Measurements from ENCODE around the gene PTPRT.

DNA sequence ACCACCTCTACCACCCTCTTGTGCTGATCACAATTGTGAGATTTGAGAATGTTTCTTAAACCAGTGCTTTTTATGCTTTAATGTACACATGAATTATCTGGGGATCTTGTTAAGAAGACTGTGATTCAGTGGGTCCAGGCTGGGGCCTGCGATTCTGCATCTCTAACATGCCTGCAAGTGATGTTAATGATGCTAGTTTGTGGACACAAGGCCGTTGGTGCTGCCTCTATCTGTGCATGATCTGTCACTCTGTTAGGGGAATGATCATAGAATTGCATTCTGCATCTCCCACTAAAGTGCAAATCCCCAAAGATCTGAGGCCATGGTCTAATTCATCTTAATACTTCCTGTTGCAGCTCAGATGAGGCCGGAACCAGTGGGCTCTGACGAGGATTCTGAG is 746.5 kb downstream of the PTPRT start:
- no peak for TF ChIP-seq ZNF341 (tag by site-specific recombination; IDR thresholded peaks at IDR 0.05; ENCODE audit: low read depth)
- TF ChIP-seq, protein P1, sequence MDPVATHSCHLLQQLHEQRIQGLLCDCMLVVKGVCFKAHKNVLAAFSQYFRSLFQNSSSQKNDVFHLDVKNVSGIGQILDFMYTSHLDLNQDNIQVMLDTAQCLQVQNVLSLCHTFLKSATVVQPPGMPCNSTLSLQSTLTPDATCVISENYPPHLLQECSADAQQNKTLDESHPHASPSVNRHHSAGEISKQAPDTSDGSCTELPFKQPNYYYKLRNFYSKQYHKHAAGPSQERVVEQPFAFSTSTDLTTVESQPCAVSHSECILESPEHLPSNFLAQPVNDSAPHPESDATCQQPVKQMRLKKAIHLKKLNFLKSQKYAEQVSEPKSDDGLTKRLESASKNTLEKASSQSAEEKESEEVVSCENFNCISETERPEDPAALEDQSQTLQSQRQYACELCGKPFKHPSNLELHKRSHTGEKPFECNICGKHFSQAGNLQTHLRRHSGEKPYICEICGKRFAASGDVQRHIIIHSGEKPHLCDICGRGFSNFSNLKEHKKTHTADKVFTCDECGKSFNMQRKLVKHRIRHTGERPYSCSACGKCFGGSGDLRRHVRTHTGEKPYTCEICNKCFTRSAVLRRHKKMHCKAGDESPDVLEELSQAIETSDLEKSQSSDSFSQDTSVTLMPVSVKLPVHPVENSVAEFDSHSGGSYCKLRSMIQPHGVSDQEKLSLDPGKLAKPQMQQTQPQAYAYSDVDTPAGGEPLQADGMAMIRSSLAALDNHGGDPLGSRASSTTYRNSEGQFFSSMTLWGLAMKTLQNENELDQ (tag by site-specific recombination; IDR thresholded peaks at IDR 0.05; ENCODE audit: low read depth), result no peak
- TF ChIP-seq, protein P2, sequence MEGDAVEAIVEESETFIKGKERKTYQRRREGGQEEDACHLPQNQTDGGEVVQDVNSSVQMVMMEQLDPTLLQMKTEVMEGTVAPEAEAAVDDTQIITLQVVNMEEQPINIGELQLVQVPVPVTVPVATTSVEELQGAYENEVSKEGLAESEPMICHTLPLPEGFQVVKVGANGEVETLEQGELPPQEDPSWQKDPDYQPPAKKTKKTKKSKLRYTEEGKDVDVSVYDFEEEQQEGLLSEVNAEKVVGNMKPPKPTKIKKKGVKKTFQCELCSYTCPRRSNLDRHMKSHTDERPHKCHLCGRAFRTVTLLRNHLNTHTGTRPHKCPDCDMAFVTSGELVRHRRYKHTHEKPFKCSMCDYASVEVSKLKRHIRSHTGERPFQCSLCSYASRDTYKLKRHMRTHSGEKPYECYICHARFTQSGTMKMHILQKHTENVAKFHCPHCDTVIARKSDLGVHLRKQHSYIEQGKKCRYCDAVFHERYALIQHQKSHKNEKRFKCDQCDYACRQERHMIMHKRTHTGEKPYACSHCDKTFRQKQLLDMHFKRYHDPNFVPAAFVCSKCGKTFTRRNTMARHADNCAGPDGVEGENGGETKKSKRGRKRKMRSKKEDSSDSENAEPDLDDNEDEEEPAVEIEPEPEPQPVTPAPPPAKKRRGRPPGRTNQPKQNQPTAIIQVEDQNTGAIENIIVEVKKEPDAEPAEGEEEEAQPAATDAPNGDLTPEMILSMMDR (tag by site-specific recombination; IDR thresholded peaks at IDR 0.05), result no peak
- TF ChIP-seq, protein P3, sequence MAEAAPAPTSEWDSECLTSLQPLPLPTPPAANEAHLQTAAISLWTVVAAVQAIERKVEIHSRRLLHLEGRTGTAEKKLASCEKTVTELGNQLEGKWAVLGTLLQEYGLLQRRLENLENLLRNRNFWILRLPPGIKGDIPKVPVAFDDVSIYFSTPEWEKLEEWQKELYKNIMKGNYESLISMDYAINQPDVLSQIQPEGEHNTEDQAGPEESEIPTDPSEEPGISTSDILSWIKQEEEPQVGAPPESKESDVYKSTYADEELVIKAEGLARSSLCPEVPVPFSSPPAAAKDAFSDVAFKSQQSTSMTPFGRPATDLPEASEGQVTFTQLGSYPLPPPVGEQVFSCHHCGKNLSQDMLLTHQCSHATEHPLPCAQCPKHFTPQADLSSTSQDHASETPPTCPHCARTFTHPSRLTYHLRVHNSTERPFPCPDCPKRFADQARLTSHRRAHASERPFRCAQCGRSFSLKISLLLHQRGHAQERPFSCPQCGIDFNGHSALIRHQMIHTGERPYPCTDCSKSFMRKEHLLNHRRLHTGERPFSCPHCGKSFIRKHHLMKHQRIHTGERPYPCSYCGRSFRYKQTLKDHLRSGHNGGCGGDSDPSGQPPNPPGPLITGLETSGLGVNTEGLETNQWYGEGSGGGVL (tag by site-specific recombination; IDR thresholded peaks at IDR 0.05), result no peak
- TF ChIP-seq, protein P4, sequence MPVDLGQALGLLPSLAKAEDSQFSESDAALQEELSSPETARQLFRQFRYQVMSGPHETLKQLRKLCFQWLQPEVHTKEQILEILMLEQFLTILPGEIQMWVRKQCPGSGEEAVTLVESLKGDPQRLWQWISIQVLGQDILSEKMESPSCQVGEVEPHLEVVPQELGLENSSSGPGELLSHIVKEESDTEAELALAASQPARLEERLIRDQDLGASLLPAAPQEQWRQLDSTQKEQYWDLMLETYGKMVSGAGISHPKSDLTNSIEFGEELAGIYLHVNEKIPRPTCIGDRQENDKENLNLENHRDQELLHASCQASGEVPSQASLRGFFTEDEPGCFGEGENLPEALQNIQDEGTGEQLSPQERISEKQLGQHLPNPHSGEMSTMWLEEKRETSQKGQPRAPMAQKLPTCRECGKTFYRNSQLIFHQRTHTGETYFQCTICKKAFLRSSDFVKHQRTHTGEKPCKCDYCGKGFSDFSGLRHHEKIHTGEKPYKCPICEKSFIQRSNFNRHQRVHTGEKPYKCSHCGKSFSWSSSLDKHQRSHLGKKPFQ (tag by site-specific recombination; IDR thresholded peaks at IDR 0.05), result no peak
